DOHH2 (cell line): ENCODE data around the gene PYDC2.

Experiments used
- EZH2phosphoT487 ChIP-seq: fragments of 200-600 bp; sonication (generic); IDR thresholded peaks from 2 replicates; pipeline ENCODE4 v1.6.1; 2017; ENCODE audit warnings: borderline replicate concordance, mild to moderate bottlenecking, antibody characterized with exemption, low read length, moderate library complexity, mixed read lengths
- TF ChIP-seq, protein P1 (sequence below): fragments of 200-600 bp; sonication (generic); IDR thresholded peaks from one replicate; pipeline ENCODE4 v1.5.1; 2014; ENCODE audit warnings: antibody characterized with exemption, mild to moderate bottlenecking, low read depth, low read length; ENCODE audit not compliant: poor library complexity, severe bottlenecking

DNA sequence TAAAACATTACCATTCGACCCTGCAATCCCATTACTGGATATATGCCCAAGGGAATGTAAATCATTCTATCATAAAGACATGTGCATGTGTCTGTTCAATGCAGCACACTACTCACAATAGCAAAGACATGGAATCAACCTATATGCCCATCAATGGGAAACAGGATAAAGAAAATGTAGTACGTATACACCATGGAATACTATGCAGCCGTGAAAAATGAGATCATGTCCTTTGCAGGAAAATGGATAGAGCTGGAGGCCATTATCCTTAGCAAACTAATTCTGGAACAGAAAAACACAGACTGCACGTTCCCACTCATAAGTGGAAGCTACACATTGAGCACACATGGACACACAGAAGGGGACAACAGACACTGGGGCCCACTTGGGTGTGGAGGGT is 20.4 kb upstream of the PYDC2 start:
- TF ChIP-seq, protein P1, sequence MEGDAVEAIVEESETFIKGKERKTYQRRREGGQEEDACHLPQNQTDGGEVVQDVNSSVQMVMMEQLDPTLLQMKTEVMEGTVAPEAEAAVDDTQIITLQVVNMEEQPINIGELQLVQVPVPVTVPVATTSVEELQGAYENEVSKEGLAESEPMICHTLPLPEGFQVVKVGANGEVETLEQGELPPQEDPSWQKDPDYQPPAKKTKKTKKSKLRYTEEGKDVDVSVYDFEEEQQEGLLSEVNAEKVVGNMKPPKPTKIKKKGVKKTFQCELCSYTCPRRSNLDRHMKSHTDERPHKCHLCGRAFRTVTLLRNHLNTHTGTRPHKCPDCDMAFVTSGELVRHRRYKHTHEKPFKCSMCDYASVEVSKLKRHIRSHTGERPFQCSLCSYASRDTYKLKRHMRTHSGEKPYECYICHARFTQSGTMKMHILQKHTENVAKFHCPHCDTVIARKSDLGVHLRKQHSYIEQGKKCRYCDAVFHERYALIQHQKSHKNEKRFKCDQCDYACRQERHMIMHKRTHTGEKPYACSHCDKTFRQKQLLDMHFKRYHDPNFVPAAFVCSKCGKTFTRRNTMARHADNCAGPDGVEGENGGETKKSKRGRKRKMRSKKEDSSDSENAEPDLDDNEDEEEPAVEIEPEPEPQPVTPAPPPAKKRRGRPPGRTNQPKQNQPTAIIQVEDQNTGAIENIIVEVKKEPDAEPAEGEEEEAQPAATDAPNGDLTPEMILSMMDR: no peak
- no peak for TF ChIP-seq EZH2phosphoT487
